OCI-LY7 (cell line): ENCODE measurements around the gene CLEC16A. TPM values are rescaled to one million over a fixed set of nuclear protein-coding genes. Genes with fewer than 3 reads are reported as not detected.

Source experiments
- BruUV-seq: library from RNA; stranded (reverse); fragments of 400-500 nt; replicated peaks from 2 replicates; lab custom pipeline; 2021; lab: Mats Ljungman, UMichigan
- CTCF ChIA-PET: fragments of 300-600 bp; sonication (Branson Sonifier 250); formaldehyde crosslinking; loops from one replicate; lab custom pipeline; 2022; ENCODE audit warnings: antibody characterized with exemption; ENCODE audit not compliant: unreplicated experiment; lab: Charles Lee
- POLR2A ChIA-PET: fragments of 300-600 bp; sonication (Branson Sonifier 250); formaldehyde crosslinking; loops from one replicate; lab custom pipeline; 2022; ENCODE audit warnings: antibody characterized with exemption; lab: Charles Lee
- DNase-seq: peaks from one replicate; pipeline ENCODE4 v3.0.0-alpha.2; 2015; ENCODE audit warnings: low spot score
- H2AFZ ChIP-seq: fragments of 200-600 bp; sonication (generic), shearing (Covaris generic); 2 replicates; pipeline ENCODE4 v1.6.1; 2014; ENCODE audit warnings: mild to moderate bottlenecking, antibody characterized with exemption, low read length, moderate library complexity
- H3K27ac ChIP-seq: fragments of 200-600 bp; sonication (generic); 2 replicates; pipeline ENCODE4 v1.5.1; 2014; ENCODE audit warnings: mixed run types, low read depth, mild to moderate bottlenecking, moderate library complexity, low read length, inconsistent platforms; ENCODE audit not compliant: poor library complexity, severe bottlenecking
- H3K36me3 ChIP-seq: fragments of 200-600 bp; sonication (generic); 2 replicates; pipeline ENCODE4 v1.6.1; 2014; ENCODE audit warnings: mild to moderate bottlenecking, antibody characterized with exemption, low read length, moderate library complexity, mixed read lengths; ENCODE audit not compliant: insufficient read depth
- H3K4me1 ChIP-seq: fragments of 200-600 bp; sonication (generic); 2 replicates; pipeline ENCODE4 v1.5.1; 2014; ENCODE audit warnings: mild to moderate bottlenecking, low read length; ENCODE audit not compliant: insufficient read depth, poor library complexity, severe bottlenecking
- H3K4me2 ChIP-seq: fragments of 200-600 bp; sonication (generic); 2 replicates; pipeline ENCODE4 v1.6.1; 2014; ENCODE audit warnings: mild to moderate bottlenecking, low read length
- H3K4me3 ChIP-seq: fragments of 200-600 bp; sonication (generic); 2 replicates; pipeline ENCODE4 v1.5.1; 2014; ENCODE audit warnings: mild to moderate bottlenecking, low read depth, low read length; ENCODE audit not compliant: poor library complexity, severe bottlenecking
- H3K79me2 ChIP-seq: fragments of 200-600 bp; sonication (generic); 2 replicates; pipeline ENCODE4 v1.6.1; 2016; ENCODE audit warnings: low read depth, mild to moderate bottlenecking, low read length, moderate library complexity, mixed read lengths; ENCODE audit not compliant: insufficient read depth
- H3K9me2 ChIP-seq: fragments of 200-600 bp; sonication (generic); 2 replicates; pipeline ENCODE4 v1.6.1; 2016; ENCODE audit warnings: mild to moderate bottlenecking, low read length, mixed read lengths; ENCODE audit not compliant: insufficient read depth
- H3K9me3 ChIP-seq: fragments of 200-600 bp; sonication (generic); 2 replicates; pipeline ENCODE4 v1.6.1; 2014; ENCODE audit warnings: mild to moderate bottlenecking, mixed run types, low read length, mixed read lengths
- H4K20me1 ChIP-seq: fragments of 200-600 bp; sonication (generic); 2 replicates; pipeline ENCODE4 v1.6.1; 2014; ENCODE audit warnings: mild to moderate bottlenecking, antibody characterized with exemption, low read length, moderate library complexity, mixed read lengths; ENCODE audit not compliant: insufficient read depth
- EZH2phosphoT487 ChIP-seq: fragments of 200-600 bp; sonication (generic); IDR thresholded peaks from 2 replicates; pipeline ENCODE4 v1.6.1; 2018; ENCODE audit warnings: low read depth, borderline replicate concordance, mild to moderate bottlenecking, mixed run types, antibody characterized with exemption, low read length, moderate library complexity, mixed read lengths
- intact Hi-C: fragments of 100-400 bp; cut with micrococcal nuclease; formaldehyde crosslinking; loops from one replicate; pipeline ENCODE4 v1.10.0; 2022; ENCODE audit not compliant: unreplicated experiment
- total RNA-seq, 2 experiments: library from RNA; depleted of rRNA in 1 of 2; stranded (reverse); fragments of >200 nt in 1 of 2; shearing (Covaris generic) in 1 of 2; gene quantifications; 2 replicates each; pipeline ENCODE4 v1.2.3, GENCODE V29; 2014 to 2022
- TF ChIP-seq, protein P1 (sequence below): fragments of 200-600 bp; sonication (generic); conservative IDR thresholded peaks from 2 replicates; pipeline ENCODE4 v1.5.1; 2014; ENCODE audit warnings: mild to moderate bottlenecking, antibody characterized with exemption, low read length, moderate library complexity, mixed read lengths

Gene CLEC16A
- total RNA-seq, 2 experiments from 2014 or later = 26.2 to 50.9 TPM

DNA sequence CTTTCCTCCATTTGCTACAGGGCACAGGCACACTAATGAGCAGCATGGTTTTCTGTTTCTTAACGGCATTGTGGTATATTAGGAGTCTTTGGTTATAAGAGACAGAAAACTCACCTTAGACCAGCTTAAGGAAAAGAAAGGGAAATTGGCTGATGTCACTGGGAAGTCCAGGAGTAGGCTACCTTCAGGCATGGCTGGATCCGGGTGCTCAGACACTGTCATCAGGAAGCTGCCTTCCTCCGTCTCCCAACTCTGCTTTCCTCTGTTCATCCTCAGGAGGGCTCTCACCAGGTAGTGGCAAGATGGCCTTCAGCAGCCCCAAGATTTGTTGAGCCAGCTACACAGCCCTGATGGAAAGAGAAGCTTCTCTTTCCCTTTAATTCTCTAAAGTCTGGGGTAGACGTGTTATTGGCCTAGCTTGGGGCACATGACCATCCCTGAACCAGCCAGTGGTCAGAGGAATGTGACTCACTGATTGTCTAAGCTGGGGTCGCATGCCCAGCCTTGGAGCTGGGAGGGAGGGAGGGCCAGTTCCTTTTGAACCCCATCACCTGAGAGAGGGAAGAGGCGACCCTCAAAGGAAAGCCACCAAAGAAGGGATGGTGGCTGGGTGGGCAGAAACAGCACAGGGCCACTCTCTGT, 117.4 kb downstream of the CLEC16A start:
- H3K9me3 ChIP-seq = no peaks in the 10 kb centered on the region
- H3K36me3 ChIP-seq = peaks cover 13% of the 10 kb centered on the region; the same call in 1 of the 2 replicates
- BruUV-seq = no TSS peak
- no peaks in the 10 kb centered on the region for H4K20me1 ChIP-seq
- no peak overlapping the region for H3K4me3 ChIP-seq
- no peak overlapping the region for H3K27ac ChIP-seq
- no peak for DNase-seq
- H3K9me2 ChIP-seq = no peaks in the 10 kb centered on the region
- H2AFZ ChIP-seq = no peak overlapping the region
- no peaks in the 10 kb centered on the region for H3K4me1 ChIP-seq
- intact Hi-C loops = no loop called here
- no peaks in the 10 kb centered on the region for H3K79me2 ChIP-seq
- CTCF ChIA-PET = no interaction called here
- no peak overlapping the region for H3K4me2 ChIP-seq
- POLR2A ChIA-PET = no interaction called here
- TF ChIP-seq, protein P1, sequence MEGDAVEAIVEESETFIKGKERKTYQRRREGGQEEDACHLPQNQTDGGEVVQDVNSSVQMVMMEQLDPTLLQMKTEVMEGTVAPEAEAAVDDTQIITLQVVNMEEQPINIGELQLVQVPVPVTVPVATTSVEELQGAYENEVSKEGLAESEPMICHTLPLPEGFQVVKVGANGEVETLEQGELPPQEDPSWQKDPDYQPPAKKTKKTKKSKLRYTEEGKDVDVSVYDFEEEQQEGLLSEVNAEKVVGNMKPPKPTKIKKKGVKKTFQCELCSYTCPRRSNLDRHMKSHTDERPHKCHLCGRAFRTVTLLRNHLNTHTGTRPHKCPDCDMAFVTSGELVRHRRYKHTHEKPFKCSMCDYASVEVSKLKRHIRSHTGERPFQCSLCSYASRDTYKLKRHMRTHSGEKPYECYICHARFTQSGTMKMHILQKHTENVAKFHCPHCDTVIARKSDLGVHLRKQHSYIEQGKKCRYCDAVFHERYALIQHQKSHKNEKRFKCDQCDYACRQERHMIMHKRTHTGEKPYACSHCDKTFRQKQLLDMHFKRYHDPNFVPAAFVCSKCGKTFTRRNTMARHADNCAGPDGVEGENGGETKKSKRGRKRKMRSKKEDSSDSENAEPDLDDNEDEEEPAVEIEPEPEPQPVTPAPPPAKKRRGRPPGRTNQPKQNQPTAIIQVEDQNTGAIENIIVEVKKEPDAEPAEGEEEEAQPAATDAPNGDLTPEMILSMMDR = no peak
- no peak for TF ChIP-seq EZH2phosphoT487

DNA sequence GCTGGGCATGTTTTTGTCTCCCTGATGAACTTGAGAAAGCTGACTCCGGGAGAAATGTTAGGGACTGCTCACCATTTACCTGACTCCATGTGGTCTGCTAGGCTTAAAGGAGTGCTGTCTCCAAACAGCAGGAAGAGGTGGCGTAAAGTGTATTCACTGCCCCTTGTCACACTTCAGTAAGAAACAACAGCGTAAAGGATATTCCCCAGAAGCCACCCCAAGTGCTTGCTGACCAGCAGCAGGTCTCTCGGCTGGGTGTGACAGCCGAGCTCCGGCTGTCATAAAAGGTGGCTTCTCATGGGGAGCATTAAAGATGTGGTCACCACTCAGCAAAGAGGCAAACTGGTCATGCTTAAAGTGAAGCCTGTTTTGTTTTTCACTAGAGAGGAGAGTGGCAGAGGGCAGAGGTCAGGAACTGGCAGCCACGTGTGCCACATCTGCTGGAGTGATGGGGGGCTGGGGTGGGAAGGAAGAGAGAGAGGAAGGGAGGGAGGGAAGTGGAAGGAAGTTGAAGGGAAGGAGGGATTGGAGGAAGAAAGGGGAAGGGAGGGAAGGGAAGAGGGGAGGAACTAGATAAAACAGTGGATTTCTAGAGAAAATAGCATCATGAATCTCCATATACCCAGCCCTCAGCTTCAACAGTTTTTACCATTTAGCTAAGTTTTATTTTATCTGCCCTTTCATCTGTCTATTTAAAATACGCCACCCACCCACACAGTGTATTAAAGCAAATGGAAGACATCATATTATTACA, 119.3 kb downstream of the CLEC16A start:
- Histone ChIP-seq H3K9me3 (no peaks in the 10 kb centered on the region), H3K4me1 (no peaks in the 10 kb centered on the region), H3K27ac (no peak overlapping the region), H3K79me2 (no peaks in the 10 kb centered on the region), H3K4me2 (no peak overlapping the region), H4K20me1 (no peaks in the 10 kb centered on the region), H3K36me3 (peaks cover 9% of the 10 kb centered on the region; the same call in 1 of the 2 replicates), H3K9me2 (no peaks in the 10 kb centered on the region), H3K4me3 (no peak overlapping the region), H2AFZ (no peak overlapping the region)
- DNase-seq = no peak
- intact Hi-C loops = no loop called here
- BruUV-seq = no TSS peak
- ChIA-PET POLR2A (interaction anchor here (0.6 kb wide), 2 partner anchors 37 to 548 kb away, joined by 4 read pairs; no protein-coding TSS in a partner anchor), CTCF (no interaction called here)
- no peak for TF ChIP-seq EZH2phosphoT487
- TF ChIP-seq, protein P1 = no peak

DNA sequence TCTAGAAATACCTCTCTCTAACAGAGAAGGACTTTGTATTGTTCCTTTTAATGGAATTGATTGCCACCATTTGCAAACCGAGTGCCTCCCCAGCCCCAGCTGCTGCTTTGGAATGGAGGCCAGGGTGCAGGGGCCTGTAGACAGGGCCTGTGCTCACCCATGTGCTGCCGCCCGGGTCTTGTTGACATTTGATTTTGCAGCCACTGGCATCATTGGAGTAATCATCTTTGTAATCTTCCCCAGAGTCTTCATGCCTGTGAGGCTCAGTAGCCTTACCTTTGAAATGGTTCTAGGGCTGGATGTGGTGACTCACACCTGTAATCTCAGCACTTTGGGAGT, 119.8 kb downstream of the CLEC16A start:
- no peak for TF ChIP-seq EZH2phosphoT487
- TF ChIP-seq, protein P1 = no peak
- BruUV-seq = no TSS peak
- H3K4me1 ChIP-seq = no peaks in the 10 kb centered on the region
- ChIA-PET CTCF (no interaction called here), POLR2A (no interaction called here)
- peaks cover 9% of the 10 kb centered on the region; the same call in 1 of the 2 replicates for H3K36me3 ChIP-seq
- H3K9me3 ChIP-seq = no peaks in the 10 kb centered on the region
- intact Hi-C loops = no loop called here
- no peak for DNase-seq
- H3K9me2 ChIP-seq = no peaks in the 10 kb centered on the region
- no peak overlapping the region for H2AFZ ChIP-seq
- no peaks in the 10 kb centered on the region for H3K79me2 ChIP-seq
- H3K4me2 ChIP-seq = no peak overlapping the region
- H3K4me3 ChIP-seq = no peak overlapping the region
- no peaks in the 10 kb centered on the region for H4K20me1 ChIP-seq
- H3K27ac ChIP-seq = no peak overlapping the region
